HG02642 (cell line): ENCODE measurements around the gene ZSWIM3.
"Not testable (repeated sequence)": the region's sequence is repeated elsewhere in the genome, so short reads cannot be mapped to it uniquely, and the experiment has no call there.

Source experiments
- ATAC-seq: cut with Tn5 transposase; IDR thresholded peaks from one replicate; pipeline ENCODE4 v1.9.1; 2021; ENCODE audit warnings: mild to moderate bottlenecking; ENCODE audit not compliant: unreplicated experiment, poor library complexity

The ZSWIM3 gene

GRCh38 chr20:45857114-45857881, at the start of gene ZSWIM3, which contains the start of gene ACOT8:
Gene ZSWIM3, plus strand, starts transcription at chr20:45857614. Its CDS starts 212 bp downstream, at chr20:45857826.
Gene ACOT8, minus strand, starts transcription at chr20:45857392. Its CDS starts 77 bp downstream, at chr20:45857315.
- peak; percentile 97 for ATAC-seq

- ATAC-seq, result no peak
These were observed 47.0 kb upstream of the ZSWIM3 start for GRCh38 chr20:45810191-45810970.

DNA sequence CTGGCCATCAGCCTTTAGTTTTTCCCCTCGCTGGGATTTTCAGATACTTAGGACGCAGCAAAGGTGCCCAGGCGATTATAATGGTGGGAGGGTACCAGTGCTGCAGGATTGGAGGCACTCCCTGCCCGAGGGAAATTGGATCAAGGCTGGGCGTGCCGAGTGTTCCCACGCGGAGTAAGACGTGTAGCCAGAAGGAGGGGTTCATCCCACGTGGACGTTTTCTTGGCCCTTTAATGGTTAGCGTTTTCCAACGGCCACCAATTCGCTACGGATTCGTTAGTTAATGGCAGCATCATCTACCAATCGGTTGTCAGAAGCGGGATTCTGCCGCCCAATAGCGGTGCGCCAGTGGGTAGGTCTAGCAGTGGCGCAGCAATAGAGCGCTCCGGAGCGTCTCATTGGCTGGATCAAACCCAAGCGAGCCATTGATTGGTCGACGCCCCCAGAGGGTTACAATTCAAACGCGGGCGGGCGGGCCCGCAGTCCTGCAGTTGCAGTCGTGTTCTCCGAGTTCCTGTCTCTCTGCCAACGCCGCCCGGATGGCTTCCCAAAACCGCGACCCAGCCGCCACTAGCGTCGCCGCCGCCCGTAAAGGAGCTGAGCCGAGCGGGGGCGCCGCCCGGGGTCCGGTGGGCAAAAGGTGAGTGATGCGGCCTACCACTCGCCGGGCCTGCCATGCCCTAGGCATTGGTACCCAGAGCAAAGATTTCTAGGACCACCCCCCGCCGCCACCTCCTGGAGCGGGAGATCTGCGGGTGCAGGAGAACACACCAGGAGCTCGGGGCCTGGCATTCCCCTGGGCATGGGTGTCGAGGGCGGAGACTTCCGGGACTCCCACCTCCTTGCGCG, 45.0 kb upstream of the ZSWIM3 start, which contains the start of gene UBE2C:
TSS of gene UBE2C (plus strand) at position 488 of the 849 bp plus-strand sequence. CDS start at position 540, 52 bp downstream.
- peak; percentile 97 for ATAC-seq

DNA sequence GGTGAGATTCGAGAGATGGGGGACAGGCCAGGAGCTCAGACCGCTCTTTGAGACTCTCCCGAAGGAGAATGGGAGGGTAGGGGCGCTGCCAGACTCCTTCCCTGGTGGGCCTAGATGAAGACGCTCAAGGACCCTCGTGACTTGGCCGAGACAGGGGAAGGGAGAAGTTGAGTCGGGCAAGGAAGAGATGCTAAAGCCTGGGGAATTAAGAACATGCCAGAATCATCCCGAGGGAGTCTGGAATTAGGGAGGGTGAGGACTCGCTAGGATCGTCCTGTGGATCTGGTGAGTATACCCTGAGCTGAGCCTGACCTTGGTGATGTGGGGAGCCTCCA, 44.4 kb upstream of the ZSWIM3 start:
- ATAC-seq, result no peak

- no peak for ATAC-seq
These were observed 43.9 kb upstream of the ZSWIM3 start for GRCh38 chr20:45813489-45813888.

DNA sequence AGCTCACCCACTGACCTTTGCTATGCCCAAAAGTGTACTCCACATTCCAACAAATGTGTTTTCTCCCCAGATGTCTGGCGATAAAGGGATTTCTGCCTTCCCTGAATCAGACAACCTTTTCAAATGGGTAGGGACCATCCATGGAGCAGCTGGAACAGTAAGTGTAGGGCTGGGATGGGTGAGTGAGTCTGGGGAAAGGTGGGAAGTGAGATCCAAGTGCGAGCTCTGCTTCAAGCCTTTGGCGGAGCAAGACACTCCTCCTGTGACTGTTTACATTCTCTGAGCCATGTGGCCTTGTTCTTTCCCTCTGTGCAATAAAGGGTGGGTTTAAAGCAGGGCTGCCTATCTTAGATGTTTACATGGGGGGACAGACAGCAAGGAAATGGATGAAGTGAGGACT, 43.1 kb upstream of the ZSWIM3 start:
- no peak for ATAC-seq

DNA sequence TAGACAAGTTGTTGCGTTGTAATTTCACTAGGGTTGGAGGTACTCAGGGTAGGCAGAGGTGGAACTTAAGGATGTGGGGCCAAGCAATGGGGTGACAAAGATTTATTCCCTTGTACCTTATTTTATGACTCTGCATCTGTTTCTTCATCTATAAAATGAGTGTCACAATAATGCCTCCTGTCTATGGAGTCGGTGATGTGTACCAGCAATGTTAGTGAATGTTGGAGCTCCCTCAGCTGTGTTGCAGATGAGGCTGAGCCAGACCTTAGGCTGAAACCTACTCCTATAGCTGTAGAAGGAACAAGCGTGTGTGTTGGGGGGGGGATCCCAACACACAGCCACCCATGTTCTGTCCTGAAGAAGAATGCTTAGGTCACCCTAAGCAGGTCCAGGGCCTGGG, 40.5 kb upstream of the ZSWIM3 start:
- ATAC-seq, result no peak

- ATAC-seq, result no peak
These were observed 39.8 kb upstream of the ZSWIM3 start for GRCh38 chr20:45817376-45818194.

- no peak for ATAC-seq
These were observed 39.2 kb upstream of the ZSWIM3 start for GRCh38 chr20:45818239-45818638.

GRCh38 chr20:45819466-45819865, 37.9 kb upstream of the ZSWIM3 start:
- ATAC-seq, result no peak

DNA sequence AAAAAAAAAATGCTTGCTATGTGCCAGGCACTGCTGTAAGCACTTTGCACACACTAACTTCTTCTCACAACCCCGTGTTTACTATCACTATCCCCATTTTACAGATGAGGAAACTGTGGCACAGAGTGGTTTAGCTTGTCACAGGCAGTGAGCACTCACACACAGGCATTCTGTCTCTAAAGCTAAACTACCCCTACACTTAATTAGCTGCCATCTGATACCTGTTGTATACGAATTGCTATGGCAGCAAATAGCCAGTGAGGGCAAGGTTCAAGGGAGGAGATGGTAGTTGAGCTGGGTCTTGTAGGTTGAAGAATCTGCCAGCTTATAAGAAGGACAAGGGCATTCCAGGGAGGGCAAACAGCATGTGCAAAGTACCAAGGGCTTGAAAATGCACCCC, 35.5 kb upstream of the ZSWIM3 start:
- no peak for ATAC-seq

GRCh38 chr20:45822857-45823256, 34.6 kb upstream of the ZSWIM3 start:
- ATAC-seq, result no peak

DNA sequence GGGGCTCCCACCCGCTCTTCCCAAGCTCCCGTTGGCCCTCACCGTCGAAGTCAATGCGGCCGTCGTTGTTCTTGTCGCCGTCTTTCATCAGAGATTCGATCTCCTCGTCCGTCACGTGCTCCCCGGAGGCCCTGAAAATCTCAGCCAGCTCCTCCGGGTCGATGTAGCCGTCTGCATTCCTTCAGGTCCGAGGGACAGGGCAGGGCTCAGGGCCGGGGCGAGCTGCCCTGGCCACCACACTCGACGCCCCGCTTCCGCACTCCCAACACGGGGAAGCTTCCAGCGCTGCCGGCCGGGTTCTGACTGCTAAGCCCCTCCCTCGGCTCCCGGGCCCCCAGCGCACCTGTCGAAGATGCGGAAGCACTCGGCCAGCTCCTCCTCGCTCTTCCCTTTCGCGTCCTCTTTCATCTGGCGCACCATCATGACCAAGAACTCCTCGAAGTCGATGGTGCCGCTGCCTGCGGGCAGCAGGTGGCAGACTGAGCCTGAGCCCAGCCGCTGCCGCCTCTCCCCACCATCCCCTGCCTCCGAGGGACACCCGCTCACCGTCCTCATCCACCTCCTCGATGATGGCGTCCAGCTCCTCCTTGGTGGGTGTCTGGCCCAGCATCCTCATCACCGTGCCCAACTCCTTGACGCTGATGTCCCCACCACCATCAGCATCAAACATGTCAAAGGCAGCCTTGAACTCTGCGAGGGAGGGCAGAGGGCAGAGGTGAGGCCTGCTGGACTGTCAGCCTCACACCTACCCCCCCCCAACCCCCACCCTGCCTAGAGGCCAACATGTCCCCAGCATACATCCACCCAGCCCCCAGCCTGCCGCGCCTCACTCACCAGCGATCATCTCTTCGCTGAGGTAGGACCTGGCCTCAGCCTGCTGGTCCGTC, 33.2 kb upstream of the ZSWIM3 start:
- ATAC-seq, result no peak

DNA sequence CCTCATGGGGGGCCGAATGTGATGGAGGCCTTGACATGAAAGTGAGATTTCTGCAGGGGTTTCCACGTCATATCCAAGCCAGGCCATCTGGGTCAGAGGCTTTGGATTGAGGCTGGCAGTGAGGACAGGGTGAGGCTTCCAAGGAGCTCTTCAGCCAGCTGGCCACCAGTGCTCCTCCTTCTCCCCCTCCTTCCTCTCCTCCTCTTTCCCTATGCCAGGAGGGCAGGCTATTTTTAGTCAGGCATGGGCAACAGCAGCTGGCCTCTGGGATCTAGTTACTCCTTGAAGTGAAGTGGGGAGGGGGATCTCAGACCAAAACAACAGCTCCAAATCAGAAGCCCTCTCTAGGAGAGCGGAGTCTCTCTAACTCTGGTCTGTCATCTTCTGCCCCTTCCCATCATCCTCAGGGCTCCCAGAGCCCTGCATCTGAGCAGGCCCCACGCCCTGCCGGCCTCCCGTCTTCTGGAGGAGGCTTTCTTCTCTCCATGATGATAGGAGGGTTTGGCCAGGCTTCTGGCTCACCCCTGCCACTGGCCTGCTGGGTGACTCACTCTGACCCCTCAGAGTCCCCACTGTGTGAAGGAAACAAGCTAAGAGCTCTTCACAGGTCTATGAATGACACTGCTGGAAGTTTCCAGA, 30.9 kb upstream of the ZSWIM3 start:
- no peak for ATAC-seq

DNA sequence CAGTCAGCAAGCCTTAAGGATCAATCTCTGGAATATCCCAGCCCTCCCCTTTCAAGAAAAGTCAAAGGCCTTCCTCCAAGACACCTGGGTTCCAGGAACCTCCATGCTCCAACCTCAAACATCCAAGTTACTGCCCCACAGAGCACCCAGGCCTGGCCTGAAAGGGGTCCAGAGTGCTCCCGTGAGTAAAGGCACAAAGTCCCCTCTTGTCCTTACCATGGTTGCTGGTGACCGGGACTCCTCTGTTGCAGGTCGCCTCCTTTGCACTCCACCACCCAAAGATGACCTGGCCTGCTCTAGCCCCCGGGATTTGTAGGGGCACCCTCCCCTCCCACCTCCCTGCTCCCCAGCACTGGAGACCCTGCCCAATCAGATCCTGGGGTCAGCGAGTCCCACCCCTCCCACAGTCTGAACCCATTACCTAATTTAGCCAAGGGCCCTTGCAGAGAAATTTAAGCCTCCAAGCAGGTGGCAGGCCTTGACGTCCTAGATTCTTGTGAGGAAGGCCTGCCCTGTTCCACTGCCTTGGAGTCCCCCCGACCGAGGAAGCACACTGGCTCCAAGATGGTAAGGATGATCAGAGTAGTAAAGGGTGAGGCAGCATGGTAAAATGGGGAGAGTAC, 30.3 kb upstream of the ZSWIM3 start, which contains the start of gene TNNC2:
TSS of gene TNNC2 (minus strand) at position 283 of the 623 bp plus-strand sequence. CDS start at position 219, 64 bp downstream.
- ATAC-seq, result no peak

DNA sequence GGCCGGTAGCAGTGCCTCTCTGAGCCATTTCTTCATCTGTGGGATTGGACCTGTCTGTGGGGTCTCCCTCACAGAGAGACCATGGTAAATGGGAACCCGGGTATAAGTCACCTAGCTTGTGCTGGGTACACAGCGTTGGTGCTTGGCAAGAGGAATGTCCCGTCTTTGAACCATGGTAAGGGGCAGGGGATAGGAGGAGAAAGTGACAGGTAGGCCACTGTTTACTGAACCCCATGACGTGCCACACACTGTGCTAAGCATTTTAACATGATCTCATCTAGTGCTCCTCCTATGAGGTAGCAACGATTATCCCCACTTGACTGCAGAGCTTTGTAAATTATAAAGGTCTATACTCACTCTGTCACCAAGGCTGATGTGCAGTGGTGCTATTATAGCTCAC, 29.7 kb upstream of the ZSWIM3 start:
- no peak for ATAC-seq

DNA sequence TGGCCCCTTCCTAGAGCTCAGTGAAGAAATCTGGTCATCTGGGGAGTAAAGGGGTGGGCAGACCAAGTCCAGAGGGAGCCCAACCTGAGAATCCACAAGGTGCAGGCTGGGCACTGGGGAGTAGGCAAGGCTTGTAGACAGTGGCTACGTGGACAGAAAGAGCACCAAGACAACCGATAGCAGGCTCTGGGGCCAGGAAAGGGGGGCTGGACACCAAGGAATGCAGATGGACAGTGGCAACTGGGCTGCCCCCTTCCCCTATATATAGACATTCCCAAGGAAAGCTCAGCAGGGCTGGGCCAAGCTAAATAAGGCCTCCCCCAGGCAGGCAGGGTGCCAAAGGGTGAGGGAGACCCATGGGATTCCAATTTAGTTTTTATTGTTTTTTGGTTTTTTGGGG, 28.8 kb upstream of the ZSWIM3 start:
- no peak for ATAC-seq

GRCh38 chr20:45829673-45830106, 27.7 kb upstream of the ZSWIM3 start:
- ATAC-seq, result not testable (repeated sequence)
